H9 (cell line): Measurements from ENCODE around the gene TMEM229A. TPM values are rescaled to one million over a fixed set of nuclear protein-coding genes. Genes with fewer than 3 reads are reported as not detected.

Experiments used
- DNase-seq: peaks from one replicate; pipeline ENCODE4 v3.0.0-alpha.2; 2017
- H2AFZ ChIP-seq: one replicate; pipeline ENCODE4 v1.6.1; 2013; ENCODE audit warnings: mild to moderate bottlenecking, low read length, control low read depth, moderate library complexity
- H2AK5ac ChIP-seq: 2 replicates; pipeline ENCODE4 v1.6.1; 2013; ENCODE audit warnings: low read length, control low read depth, mixed read lengths; ENCODE audit not compliant: insufficient read length
- H2BK120ac ChIP-seq: one replicate; pipeline ENCODE4 v1.6.1; 2013; ENCODE audit warnings: low read depth, mild to moderate bottlenecking, low read length, control low read depth, inconsistent platforms; ENCODE audit not compliant: poor library complexity, severe bottlenecking
- H2BK12ac ChIP-seq: 2 replicates; pipeline ENCODE4 v1.6.1; 2013; ENCODE audit warnings: low read length, control low read depth, mixed read lengths, low read depth; ENCODE audit not compliant: insufficient read length
- H2BK15ac ChIP-seq: 2 replicates; pipeline ENCODE4 v1.6.1; 2013; ENCODE audit warnings: low read depth, low read length, control low read depth
- H2BK20ac ChIP-seq: one replicate; pipeline ENCODE4 v1.6.1; 2013; ENCODE audit warnings: low read depth, mild to moderate bottlenecking, low read length, control low read depth, inconsistent platforms; ENCODE audit not compliant: poor library complexity, severe bottlenecking
- H2BK5ac ChIP-seq: 2 replicates; pipeline ENCODE4 v1.6.1; 2013; ENCODE audit warnings: low read length, control low read depth, mixed read lengths; ENCODE audit not compliant: insufficient read length
- H3K14ac ChIP-seq: 2 replicates; pipeline ENCODE4 v1.6.1; 2013; ENCODE audit warnings: low read length, control low read depth; ENCODE audit not compliant: insufficient read depth
- H3K18ac ChIP-seq: 2 replicates; pipeline ENCODE4 v1.6.1; 2013; ENCODE audit warnings: low read depth, mild to moderate bottlenecking, mixed read lengths, low read length, control low read depth; ENCODE audit not compliant: insufficient read length
- H3K23ac ChIP-seq: 2 replicates; pipeline ENCODE4 v1.6.1; 2013; ENCODE audit warnings: low read length, control low read depth, mixed read lengths, low read depth; ENCODE audit not compliant: insufficient read length
- H3K23me2 ChIP-seq: 2 replicates; pipeline ENCODE4 v1.6.1; 2013; ENCODE audit warnings: low read depth, mild to moderate bottlenecking, mixed read lengths, low read length, control low read depth; ENCODE audit not compliant: insufficient read length, poor library complexity, severe bottlenecking
- H3K27ac ChIP-seq: 2 replicates; pipeline ENCODE4 v1.5.1; 2013; ENCODE audit warnings: low read length, control low read depth, mixed read lengths, low read depth; ENCODE audit not compliant: insufficient read length
- H3K27me3 ChIP-seq: 2 replicates; pipeline ENCODE4 v1.6.1; 2013; ENCODE audit warnings: low read length, control low read depth, inconsistent platforms; ENCODE audit not compliant: insufficient read depth
- H3K4ac ChIP-seq: 2 replicates; pipeline ENCODE4 v1.6.1; 2013; ENCODE audit warnings: low read depth, mild to moderate bottlenecking, control low read depth, inconsistent platforms, low read length, moderate library complexity
- H3K4me1 ChIP-seq: 2 replicates; pipeline ENCODE4 v1.6.1; 2013; ENCODE audit warnings: low read length, control low read depth, inconsistent platforms; ENCODE audit not compliant: insufficient read depth
- H3K4me2 ChIP-seq: 2 replicates; pipeline ENCODE4 v1.6.1; 2013; ENCODE audit warnings: low read length, control low read depth, mixed read lengths; ENCODE audit not compliant: insufficient read length, insufficient read depth
- H3K56ac ChIP-seq: 2 replicates; pipeline ENCODE4 v1.6.1; 2013; ENCODE audit warnings: low read depth, mild to moderate bottlenecking, mixed read lengths, low read length, control low read depth; ENCODE audit not compliant: insufficient read length
- H3K79me1 ChIP-seq: 2 replicates; pipeline ENCODE4 v1.6.1; 2013; ENCODE audit warnings: low read depth, mild to moderate bottlenecking, moderate library complexity, low read length, control low read depth, inconsistent platforms; ENCODE audit not compliant: insufficient read depth, poor library complexity, severe bottlenecking
- H3K79me2 ChIP-seq: 2 replicates; pipeline ENCODE4 v1.6.1; 2013; ENCODE audit warnings: low read length, control low read depth, inconsistent platforms; ENCODE audit not compliant: insufficient read depth
- H3K9ac ChIP-seq: 2 replicates; pipeline ENCODE4 v1.6.1; 2013; ENCODE audit warnings: low read length, control low read depth, mixed read lengths; ENCODE audit not compliant: insufficient read length; ENCODE audit errors: extremely low read depth
- H3K9me3 ChIP-seq: one replicate; pipeline ENCODE4 v1.6.1; 2013; ENCODE audit warnings: low read depth, low read length, inconsistent platforms; ENCODE audit not compliant: control insufficient read depth
- H3T11ph ChIP-seq: one replicate; pipeline ENCODE4 v1.6.1; 2013; ENCODE audit warnings: mild to moderate bottlenecking, low read length, control low read depth, inconsistent platforms
- H4K20me1 ChIP-seq: one replicate; pipeline ENCODE4 v1.6.1; 2013; ENCODE audit not compliant: control insufficient read depth, insufficient read length, insufficient read depth
- H4K5ac ChIP-seq: 2 replicates; pipeline ENCODE4 v1.6.1; 2013; ENCODE audit warnings: low read depth, mild to moderate bottlenecking, mixed read lengths, low read length, control low read depth; ENCODE audit not compliant: insufficient read length
- H4K8ac ChIP-seq: replicated peaks from 2 replicates; pipeline ENCODE4 v1.6.1; 2013; ENCODE audit warnings: low read length, control low read depth, mixed read lengths, low read depth; ENCODE audit not compliant: insufficient read length
- H4K91ac ChIP-seq: 2 replicates; pipeline ENCODE4 v1.6.1; 2013; ENCODE audit warnings: low read depth, mild to moderate bottlenecking, moderate library complexity, mixed read lengths, low read length, control low read depth; ENCODE audit not compliant: insufficient read length
- H3K27ac Mint-ChIP-seq, 3 experiments: 2 replicates in 2 of 3; 3 replicates in 1 of 3; pipeline ENCODE4 v1.8.0; 2020 to 2021; ENCODE audit warnings: mixed read lengths in 3 of 3, mild to moderate bottlenecking in 1 of 3, moderate library complexity in 1 of 3
- H3K27me3 Mint-ChIP-seq: 2 replicates; pipeline ENCODE4 v1.8.0; 2021; ENCODE audit warnings: low read depth, mild to moderate bottlenecking, moderate library complexity, mixed read lengths
- H3K36me3 Mint-ChIP-seq, 3 experiments: 2 replicates in 2 of 3; 3 replicates in 1 of 3; pipeline ENCODE4 v1.8.0; 2020 to 2021; ENCODE audit warnings: low read depth in 3 of 3, mixed read lengths in 3 of 3; ENCODE audit not compliant: insufficient read depth in 1 of 3
- H3K4me1 Mint-ChIP-seq, 2 experiments: 2 replicates each; pipeline ENCODE4 v1.8.0; 2020; ENCODE audit warnings: mixed read lengths in 2 of 2
- H3K4me3 Mint-ChIP-seq, 2 experiments: 2 replicates in 1 of 2; 3 replicates in 1 of 2; pipeline ENCODE4 v1.8.0; 2020 to 2021; ENCODE audit warnings: mild to moderate bottlenecking in 2 of 2, mixed read lengths in 2 of 2, moderate library complexity in 1 of 2
- H3K9me3 Mint-ChIP-seq, 2 experiments: 2 replicates in 1 of 2; 3 replicates in 1 of 2; pipeline ENCODE4 v1.8.0; 2020; ENCODE audit warnings: mild to moderate bottlenecking in 2 of 2, mixed read lengths in 2 of 2, moderate library complexity in 1 of 2
- CTCF ChIP-seq: fragments of 200-600 bp; sonication (generic); conservative IDR thresholded peaks from 3 replicates; pipeline ENCODE4 v1.8.0; 2021; ENCODE audit warnings: antibody characterized with exemption, mild to moderate bottlenecking
- WGBS: extraction: QIAGEN DNeasy Blood & Tissue Kit; methylation state at CpG from one replicate; pipeline ENCODE4 v1.1.7; 2013; ENCODE audit warnings: missing lambda C conversion rate, low lambda C conversion rate, mixed read lengths; ENCODE audit not compliant: insufficient read length; ENCODE audit errors: extremely low coverage; 5-methylcytosine and 5-hydroxymethylcytosine counted together
- total RNA-seq: library from RNA; stranded (reverse); gene quantifications from 2 replicates; pipeline ENCODE4 v1.2.1, GENCODE V29; 2021

TMEM229A gene
- total RNA-seq, 1 experiment from 2014 or later, result 0.37 TPM

DNA sequence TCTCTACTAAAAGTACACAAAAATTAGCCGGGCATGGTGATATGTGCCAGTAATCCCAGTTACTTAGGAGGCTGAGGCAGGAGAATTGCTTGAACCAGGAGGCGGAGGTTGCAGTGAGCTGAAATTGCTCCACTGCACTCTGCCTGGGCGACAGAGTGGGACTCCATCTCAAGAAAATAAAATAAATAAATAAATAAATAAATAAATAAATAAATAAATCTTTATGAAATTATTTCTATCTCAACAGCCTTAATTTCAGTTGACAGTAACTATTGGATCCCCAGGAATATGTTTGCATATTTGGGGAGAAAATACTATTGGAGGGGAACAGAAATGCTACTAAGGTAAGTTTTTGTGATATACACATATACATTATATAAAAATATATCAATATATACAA, 20.0 kb downstream of the TMEM229A start:
- Histone ChIP-seq H4K8ac (no peak overlapping the region), H4K91ac (no peak overlapping the region), H3K4ac (no peak overlapping the region), H2AK5ac (no peak overlapping the region), H3K56ac (no peak overlapping the region), H2BK15ac (no peak overlapping the region), H3K14ac (no peak overlapping the region), H3T11ph (no peak overlapping the region), H3K9ac (no peak overlapping the region), H4K5ac (no peak overlapping the region), H3K27me3 (no peaks in the 10 kb centered on the region; the same call in 1 of the 2 replicates), H3K79me2 (no peaks in the 10 kb centered on the region), H3K9me3 (no peaks in the 10 kb centered on the region), H2BK12ac (no peak overlapping the region), H3K18ac (no peak overlapping the region), H3K23ac (no peak overlapping the region), H4K20me1 (no peaks in the 10 kb centered on the region), H2BK5ac (no peak overlapping the region), H2BK20ac (no peak overlapping the region), H2BK120ac (no peak overlapping the region), H3K4me1 (no peaks in the 10 kb centered on the region), H3K4me2 (no peak overlapping the region), H3K27ac (no peak overlapping the region), H3K23me2 (no peaks in the 10 kb centered on the region), H3K79me1 (no peaks in the 10 kb centered on the region), H2AFZ (no peak overlapping the region)
- H3K27ac Mint-ChIP-seq, result no peak overlapping the region
- WGBS, result no CpG with 5 or more reads among the region's 3 CpGs
- H3K36me3 Mint-ChIP-seq, result no peaks in the 10 kb centered on the region
- peaks cover 5 to 9% of the 10 kb centered on the region in 2 experiments for H3K4me1 Mint-ChIP-seq
- H3K4me3 Mint-ChIP-seq, result no peak overlapping the region
- no peak for DNase-seq
- H3K27me3 Mint-ChIP-seq, result no peaks in the 10 kb centered on the region
- no peaks in the 10 kb centered on the region for H3K9me3 Mint-ChIP-seq
- TF ChIP-seq CTCF, result no peak
